Stimulated activated CD4-positive, alpha-beta T cell treated with anti-CD3 and anti-CD28 coated beads, Interleukin-15, amount 100 ng/mL, for 1 hour (primary cell): Measurements from ENCODE around the gene CLEC7A.

Experiments
- DNase-seq, 2 donors: peaks; one replicate each; pipeline ENCODE4 v3.0.0-alpha.2; 2020; ENCODE audit warnings: low read depth in 1 of 2, low spot score in 1 of 2

CLEC7A gene

DNA sequence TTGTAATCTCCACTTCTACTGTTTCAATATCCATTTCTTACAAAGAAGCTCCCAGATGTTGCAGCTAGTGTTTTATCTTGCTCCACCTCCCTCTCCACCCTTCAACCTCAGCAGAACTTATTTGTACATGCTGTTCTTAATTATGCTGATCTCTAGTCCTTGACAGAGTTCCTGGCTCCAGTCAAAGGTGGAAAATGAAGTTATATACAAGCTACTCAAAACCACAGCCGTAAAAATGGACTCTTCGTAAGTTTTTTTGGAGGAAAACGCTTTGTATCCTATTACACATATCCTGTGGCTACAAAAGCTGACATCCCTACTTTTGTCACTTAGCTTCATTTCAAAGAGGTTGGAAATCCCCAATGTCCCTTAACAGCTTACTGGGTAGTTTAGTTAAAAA, 32.5 kb downstream of the CLEC7A start:
- DNase-seq: no peak

DNA sequence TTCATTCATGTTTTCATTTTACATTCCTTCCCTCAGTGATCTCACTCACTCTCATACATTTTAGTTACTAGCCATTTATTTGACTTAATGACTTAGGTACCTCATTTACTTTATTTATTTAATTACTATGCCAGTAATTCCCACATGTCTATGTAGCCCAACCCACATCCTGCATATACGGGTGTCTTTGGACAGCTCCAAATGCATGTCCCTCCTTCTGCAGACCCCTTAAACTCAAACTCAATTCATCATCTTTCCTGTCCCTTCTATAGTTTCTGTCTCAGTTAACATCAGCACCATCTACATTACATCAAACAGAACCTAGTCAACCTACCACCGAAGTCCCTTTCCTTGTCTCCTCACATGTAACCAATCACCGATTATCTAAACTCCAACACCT, 34.0 kb downstream of the CLEC7A start:
- no peak for DNase-seq

DNA sequence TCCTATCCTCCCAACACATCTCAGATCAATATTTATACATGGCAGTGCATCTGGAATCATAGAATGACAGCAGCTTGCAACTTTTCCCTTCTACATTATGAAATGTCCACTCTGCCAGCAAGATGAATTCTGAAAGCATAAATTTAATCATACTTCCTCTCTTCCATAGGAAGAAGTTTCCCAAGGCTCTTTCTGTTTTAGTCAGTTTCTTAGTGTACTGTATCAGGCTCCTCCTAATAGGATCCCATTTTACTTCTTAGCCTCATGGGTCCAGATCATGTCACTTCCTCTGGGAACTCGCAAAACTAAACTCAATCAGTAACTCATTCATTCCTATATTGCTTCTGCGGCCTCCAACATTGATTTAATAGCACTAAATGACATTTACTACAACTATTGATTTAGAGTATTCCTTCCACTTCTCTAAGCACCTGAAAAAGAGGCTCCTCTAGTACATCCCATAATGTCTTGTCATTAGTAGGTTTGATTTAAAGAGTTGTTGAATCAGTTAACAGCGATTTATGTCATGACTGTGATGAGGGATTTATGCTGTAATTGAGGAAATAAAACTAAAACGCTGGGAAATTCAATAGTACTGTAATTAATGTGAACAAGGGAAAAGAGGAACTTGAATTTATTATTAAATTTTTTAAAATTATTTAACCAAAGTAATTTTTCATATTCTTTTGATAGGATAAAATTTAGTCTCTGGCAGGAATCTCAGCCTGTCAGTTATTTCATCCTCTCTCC, 35.2 kb downstream of the CLEC7A start:
- no peak for DNase-seq

DNA sequence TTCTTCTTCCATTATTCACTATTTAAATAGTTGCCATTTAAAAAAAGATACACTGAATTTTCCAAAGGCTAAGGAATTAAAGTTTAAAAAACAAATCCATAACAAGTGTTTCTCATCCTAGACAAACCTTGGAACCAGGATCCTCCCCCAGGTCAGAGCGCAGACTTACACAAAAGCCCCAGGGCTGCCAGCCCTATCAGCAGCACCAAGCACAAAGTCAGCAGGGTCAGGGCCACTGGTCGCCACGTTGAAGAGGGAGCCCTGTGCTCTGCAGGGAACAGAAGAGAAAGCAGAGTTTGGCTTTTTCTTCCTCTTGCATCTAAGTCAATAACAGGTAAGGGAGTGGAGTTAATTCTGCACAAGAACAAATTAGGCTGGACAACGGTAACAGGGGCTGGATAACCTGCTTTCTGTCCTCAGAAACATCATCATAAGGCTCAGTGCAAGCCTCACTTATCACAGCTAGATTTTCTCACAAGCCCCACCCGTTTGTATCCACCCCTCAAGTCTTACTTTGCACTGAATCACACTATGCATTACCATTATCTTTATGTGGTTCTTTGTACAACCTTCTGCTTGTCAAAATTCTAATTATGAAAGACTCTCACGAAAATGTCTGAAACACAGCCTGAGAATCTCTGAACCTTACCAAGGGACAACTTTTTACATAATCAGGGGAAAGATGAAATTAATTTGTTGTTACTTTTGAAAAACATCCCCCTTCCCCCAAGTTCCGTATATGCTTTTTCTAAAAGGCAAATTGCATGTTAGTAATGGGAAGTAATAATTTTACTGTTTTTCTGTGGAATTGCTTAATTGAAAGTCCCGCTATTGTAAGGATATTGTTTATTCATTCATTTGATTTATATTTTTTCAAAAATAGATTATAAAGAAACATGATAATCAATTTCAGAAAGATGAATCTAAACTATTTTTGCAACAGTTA, 40.8 kb downstream of the CLEC7A start:
- no peak for DNase-seq

DNA sequence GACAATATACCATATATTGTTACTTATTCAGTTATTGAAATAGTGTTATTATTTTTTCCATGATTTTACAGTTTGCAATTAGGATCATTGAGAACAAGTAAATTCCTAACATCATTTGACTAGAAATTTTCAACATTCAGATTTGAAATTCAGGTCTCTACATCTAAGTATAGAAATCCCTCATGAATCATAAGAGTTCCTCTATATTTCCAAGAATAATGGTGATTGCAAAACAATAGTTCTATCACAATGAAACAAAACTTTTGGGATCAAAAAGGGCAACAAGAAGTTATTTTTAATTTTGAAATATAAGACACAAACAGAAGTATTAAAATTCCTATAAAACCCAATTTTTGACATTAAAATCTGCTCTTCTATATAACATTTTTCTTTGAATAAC, 42.0 kb downstream of the CLEC7A start:
- DNase-seq: no peak

DNA sequence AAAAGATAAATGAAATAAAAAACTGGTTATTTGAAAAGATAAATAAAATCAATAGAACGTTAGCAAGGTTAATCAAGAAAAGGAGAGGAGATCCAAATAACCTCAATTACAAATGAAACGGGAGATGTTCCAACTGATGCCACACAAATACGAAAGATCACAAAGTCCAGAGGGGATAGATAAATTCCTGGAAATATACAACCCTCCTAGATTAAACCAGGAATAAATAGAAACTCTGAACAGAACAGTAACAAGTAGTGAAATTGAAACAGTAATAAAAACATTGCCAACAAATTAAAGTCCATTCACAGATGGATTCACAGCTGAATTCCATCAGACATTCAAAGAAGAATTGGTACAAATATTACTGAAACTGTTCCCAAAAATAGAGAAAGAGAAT, 43.6 kb downstream of the CLEC7A start:
- DNase-seq: no peak

DNA sequence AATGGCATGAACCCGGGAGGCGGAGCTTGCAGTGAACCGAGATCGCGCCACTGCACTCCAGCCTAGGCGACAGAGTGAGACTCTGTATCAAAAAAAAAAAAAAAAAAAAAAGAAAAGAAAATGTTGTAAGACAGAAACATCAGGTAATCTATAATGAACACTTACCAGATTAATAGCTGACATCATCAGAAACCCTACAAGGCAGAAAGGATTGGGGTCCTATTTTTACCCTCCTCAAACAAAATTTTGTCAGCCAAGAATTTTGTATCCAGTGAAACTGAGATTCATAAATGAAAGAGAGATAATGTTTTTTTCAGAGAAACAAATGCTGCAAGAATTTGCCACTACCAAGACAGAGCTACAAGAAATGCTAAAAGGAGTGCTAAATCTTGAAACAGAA, 45.3 kb downstream of the CLEC7A start:
- no peak for DNase-seq

DNA sequence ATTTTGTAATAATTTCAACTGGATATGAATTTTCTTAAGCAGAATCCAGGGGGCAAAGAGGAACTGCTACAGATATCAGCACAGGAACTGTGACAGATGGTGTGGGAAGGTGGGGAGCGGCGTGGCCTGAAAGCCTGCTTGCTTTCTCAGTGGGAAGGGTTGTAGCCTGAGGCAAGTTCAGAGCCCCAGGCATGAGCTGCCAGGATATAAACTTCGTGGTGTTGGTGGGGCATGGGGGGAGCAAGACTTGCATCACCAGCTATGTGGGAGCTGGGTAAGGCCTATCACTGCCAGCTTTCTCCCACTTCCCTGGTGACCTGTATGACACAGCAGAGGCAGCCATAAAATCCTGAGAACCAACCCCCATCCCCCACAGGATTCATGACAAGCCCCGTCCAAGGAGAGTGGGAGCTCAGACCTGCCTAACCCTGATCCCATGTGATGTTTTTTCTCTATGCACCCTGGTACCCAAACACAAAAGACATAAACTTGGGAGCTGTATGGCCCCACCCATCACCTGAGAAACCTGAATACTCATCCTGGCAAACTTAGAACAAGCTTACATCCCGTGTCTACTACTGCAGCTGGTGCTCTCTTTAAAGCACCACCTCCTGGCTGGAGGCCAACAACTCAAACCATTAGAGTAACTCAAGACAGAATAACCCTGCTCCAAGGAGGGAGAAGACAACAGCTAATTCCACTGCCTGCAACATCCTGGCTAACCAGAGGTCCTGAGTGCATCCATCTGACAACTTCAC, 47.7 kb downstream of the CLEC7A start:
- DNase-seq: no peak

DNA sequence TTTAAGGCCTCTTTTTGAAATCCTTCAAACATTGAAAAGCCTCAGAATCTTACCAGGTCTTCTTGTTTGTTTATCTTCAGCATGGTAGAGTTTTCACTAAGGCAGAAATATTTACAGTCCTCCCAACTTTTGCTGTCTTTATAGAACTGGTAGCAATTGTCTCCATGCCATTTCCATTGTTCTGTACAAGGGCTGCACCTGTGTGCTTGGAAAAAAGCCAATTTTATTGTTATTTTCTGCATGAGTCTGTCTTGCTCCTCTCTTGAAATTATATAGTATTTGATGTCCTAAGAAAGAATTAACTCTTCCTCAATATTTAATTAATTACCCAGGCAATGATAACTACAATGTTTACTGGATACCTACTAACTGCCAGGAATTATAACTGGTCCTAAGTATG, 54.5 kb downstream of the CLEC7A start:
- DNase-seq: no peak

DNA sequence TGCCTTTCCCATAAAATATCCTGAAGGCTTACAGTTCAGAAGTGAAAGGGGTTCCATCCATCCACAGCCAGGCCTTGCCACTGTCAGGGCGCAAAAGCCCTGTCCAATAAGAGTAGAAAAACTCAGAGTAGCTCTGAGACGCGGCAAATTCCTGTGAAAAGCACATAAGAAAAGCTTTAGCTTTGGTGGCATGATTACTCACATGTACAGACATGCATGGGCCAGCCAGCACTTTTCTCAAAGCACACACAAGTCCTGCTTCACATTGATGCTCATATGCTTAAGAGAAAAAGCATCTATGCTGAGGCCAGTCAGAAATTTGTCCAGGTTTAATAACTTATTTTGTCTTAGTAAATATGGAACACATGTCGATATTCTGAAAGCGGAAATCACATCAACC, 56.7 kb downstream of the CLEC7A start:
- DNase-seq: no peak

DNA sequence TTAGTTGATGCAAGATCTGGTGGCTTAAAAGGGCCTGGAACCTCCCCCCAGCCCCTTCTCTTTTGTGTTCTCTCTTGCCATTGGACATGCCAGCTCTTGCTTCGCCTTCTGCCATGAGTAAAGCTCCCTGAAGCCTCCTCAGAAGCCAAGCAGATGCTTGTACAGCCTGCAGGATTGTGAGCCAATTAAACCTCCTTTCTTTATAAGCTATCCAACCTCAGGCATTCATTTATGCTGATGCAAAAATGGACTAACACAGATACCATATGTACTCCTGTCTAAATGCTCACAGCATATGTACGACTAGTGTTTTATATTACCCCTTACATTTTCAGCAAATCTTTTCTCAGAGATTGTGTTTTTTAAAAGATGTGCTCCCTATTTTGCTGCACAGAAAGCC, 57.9 kb downstream of the CLEC7A start:
- no peak for DNase-seq

DNA sequence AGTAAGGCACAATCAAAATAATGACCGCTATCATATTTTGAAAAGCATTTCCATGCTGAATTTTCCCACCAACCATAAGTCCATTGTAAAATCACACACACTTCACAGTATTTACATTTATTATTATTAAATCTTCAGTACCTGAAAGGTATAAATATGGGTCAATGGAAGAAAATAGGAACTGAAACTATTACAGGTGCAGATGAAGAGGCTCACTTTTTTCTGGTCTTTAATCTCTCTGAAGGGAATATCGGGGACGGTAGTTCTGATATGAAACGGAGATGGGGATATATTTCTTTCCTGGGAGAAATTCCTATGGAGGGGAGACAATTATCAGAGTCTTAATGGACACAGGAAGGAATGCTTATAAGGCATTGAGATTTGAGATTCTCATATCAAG, 59.6 kb downstream of the CLEC7A start:
- no peak for DNase-seq

DNA sequence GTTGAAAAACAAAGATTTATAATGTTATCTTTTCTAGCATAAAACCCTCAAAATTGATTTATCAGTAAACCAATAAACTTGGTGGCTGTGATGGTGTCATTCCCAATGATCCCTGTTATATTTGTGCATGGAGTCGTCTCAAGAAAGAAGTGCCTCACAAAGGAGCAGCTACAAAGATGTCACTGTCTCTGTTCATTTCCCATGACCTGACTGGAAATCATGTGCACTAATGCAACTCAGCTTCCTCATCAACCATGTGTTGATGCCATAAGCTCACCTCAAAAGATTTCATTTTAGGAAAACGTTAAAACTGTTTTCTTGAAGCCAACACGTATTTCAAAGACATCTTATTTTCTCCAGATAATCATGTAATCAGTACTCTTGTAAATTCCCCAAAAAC, 60.0 kb downstream of the CLEC7A start:
- DNase-seq: no peak

DNA sequence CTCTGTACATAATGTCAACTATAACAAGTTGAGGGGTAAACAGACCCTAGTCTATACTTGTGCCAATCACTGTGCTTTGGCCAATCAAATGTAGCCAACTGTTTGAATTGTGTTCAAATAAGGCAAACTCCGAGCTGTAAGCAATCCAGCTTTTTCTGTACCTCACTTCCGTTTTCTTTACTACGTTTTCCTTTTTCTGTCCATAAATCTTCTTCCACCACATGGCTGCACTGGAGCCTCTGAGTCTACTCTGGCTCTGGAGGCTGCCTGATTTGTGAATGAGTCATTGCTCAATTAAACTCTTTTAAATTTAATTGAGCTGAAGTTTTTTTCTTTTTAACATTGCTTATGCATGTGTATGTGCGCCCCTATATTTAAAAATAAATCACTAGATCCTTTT, 60.9 kb downstream of the CLEC7A start:
- no peak for DNase-seq

DNA sequence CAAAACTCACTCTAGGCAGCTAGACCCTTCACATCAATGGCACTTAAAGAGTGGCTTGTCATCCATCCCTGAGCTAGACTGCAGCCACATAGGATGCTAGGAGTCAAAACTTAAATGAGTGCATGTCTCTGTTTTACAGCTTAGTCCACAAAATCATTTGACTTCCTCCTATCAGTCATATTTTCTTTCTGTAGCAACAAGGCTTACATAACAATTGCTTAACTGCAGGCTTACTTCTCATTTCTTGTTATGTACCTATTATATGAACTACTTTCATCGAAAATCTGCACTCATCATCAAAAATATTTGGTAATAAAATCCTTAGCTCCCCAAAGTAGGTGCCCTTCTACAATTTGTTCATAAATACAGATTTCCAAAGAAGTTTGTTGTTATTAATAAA, 61.4 kb downstream of the CLEC7A start:
- DNase-seq: no peak

DNA sequence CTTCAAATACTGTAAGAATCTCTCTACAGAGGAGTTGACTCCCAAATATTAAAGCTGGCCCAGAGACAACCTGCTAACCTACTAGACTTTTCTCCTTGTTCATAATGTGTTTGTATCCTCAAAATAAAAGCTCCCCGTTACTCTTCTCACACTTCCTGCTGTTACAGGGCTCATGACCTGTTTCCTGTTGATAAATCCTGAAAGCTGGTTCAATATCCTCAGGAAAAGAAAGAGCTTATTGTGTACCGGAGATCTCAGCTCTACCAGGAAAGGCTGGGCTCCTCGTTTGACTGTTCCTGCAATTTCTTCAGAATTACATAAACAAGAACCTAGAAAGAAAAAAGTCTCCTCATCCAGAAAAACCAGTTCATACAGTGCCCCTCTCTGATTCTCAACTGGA, 62.1 kb downstream of the CLEC7A start:
- DNase-seq: no peak

DNA sequence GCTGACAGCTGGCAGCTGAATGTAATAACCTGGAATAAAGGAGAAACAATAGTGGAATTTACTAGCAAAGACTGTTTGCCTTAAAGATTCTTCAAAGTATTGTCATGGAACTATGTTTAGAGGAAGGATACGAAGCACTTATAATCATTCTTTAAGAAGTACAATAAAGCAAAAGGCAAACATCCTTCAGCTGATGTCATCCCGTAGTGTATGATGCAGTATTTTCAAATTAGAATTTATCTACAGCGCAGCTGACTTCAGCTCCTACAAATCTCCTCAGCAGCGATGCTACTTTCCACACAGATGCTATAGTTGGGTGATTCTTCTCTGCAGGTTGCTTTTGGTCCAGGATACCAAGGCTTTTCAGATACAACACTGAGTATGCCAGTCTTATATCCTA, 62.7 kb downstream of the CLEC7A start:
- no peak for DNase-seq
